Spleen (tissue), 7 donors: ENCODE measurements around the gene NEDD4L.

Experiments used
- POLR2A ChIP-seq, 3 donors: fragments of 450-650 bp; IDR thresholded peaks; one replicate each; pipeline ENCODE4 v1.5.1; 2017; ENCODE audit warnings: antibody characterized with exemption in 3 of 3, mild to moderate bottlenecking in 1 of 3
- POLR2AphosphoS5 ChIP-seq, 3 donors: sonication (generic); formaldehyde crosslinking; IDR thresholded peaks; one replicate each; pipeline ENCODE4 v1.5.1; 2017; ENCODE audit warnings: antibody characterized with exemption in 3 of 3
- TF ChIP-seq, protein P1 (sequence below), 11 experiments: fragments of 200-600 bp in 7 of 11; fragments of 450-650 bp in 4 of 11; sonication (generic) in 4 of 11; IDR thresholded peaks in 8 of 11; conservative IDR thresholded peaks in 3 of 11; 1 replicate in 7 of 11; 2 replicates in 4 of 11; pipeline versions ENCODE4 v1.4.0 to v1.8.0; 2016 to 2021; ENCODE audit warnings: antibody characterized with exemption in 11 of 11, inconsistent platforms in 4 of 11, mild to moderate bottlenecking in 1 of 11
- donor health status: DM: no; HTN: no; CAD: no; lungs with moderate emphysema.
- donor health status: DM: no; HTN: no; CAD: no.
- donor health status: DM: no; HTN: no; CAD: no.

- TF ChIP-seq, protein P1, sequence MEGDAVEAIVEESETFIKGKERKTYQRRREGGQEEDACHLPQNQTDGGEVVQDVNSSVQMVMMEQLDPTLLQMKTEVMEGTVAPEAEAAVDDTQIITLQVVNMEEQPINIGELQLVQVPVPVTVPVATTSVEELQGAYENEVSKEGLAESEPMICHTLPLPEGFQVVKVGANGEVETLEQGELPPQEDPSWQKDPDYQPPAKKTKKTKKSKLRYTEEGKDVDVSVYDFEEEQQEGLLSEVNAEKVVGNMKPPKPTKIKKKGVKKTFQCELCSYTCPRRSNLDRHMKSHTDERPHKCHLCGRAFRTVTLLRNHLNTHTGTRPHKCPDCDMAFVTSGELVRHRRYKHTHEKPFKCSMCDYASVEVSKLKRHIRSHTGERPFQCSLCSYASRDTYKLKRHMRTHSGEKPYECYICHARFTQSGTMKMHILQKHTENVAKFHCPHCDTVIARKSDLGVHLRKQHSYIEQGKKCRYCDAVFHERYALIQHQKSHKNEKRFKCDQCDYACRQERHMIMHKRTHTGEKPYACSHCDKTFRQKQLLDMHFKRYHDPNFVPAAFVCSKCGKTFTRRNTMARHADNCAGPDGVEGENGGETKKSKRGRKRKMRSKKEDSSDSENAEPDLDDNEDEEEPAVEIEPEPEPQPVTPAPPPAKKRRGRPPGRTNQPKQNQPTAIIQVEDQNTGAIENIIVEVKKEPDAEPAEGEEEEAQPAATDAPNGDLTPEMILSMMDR (IDR thresholded peaks at IDR 0.05 in 8 of 11, conservative IDR thresholded peaks at IDR 0.05 in 3 of 11): no peak
- TF ChIP-seq POLR2AphosphoS5 (IDR thresholded peaks at IDR 0.05) (no peak), POLR2A (IDR thresholded peaks at IDR 0.05) (no peak)
Measured at GRCh38 chr18:58098706-58099105, 54.7 kb downstream of the NEDD4L start.
